ENCODE measurements around the gene BCKDHA.

DNA sequence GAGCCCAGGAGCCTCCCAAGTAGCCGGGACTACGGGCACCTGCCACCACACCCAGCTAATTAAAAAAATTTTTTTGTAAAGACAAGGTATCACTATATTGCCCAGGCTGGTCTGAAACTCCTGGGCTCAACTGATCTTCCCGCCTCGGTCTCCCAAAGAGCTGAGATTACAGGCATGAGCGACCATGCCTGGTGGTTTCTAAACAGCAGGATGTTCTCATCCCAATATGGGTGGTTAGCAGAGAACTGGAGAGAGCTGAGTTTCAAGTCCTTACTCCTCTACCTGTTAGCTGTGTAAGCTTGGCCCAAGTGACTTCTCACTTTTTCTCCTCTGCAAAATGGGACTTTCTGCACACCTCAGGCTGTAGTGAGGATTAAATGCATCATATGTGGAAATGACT, 13.3 kb upstream of the BCKDHA start:
- TF ChIP-seq, protein P1, sequence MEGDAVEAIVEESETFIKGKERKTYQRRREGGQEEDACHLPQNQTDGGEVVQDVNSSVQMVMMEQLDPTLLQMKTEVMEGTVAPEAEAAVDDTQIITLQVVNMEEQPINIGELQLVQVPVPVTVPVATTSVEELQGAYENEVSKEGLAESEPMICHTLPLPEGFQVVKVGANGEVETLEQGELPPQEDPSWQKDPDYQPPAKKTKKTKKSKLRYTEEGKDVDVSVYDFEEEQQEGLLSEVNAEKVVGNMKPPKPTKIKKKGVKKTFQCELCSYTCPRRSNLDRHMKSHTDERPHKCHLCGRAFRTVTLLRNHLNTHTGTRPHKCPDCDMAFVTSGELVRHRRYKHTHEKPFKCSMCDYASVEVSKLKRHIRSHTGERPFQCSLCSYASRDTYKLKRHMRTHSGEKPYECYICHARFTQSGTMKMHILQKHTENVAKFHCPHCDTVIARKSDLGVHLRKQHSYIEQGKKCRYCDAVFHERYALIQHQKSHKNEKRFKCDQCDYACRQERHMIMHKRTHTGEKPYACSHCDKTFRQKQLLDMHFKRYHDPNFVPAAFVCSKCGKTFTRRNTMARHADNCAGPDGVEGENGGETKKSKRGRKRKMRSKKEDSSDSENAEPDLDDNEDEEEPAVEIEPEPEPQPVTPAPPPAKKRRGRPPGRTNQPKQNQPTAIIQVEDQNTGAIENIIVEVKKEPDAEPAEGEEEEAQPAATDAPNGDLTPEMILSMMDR (IDR thresholded peaks at IDR 0.05; ENCODE audit: poor library complexity), result no peak
- TF ChIP-seq EZH2phosphoT487 (IDR thresholded peaks at IDR 0.05; ENCODE audit: low read depth, severe bottlenecking, unreplicated experiment) (no peak), EZH2 (IDR thresholded peaks at IDR 0.05; ENCODE audit: borderline replicate concordance) (no peak)

Data from hepatocyte (in vitro differentiated cells).